NCI-H2171 treated with DMSO at 0.1 percent for 48 hours (cell line): ENCODE results near the gene TAF11.
"Not testable (repeated sequence)": the region's sequence is repeated elsewhere in the genome, so short reads cannot be mapped to it uniquely, and the experiment has no call there.

Experiments used
- DNase-seq: peaks from one replicate; lab custom pipeline; 2025; lab: John Stamatoyannopoulos, UW

The TAF11 gene

DNA sequence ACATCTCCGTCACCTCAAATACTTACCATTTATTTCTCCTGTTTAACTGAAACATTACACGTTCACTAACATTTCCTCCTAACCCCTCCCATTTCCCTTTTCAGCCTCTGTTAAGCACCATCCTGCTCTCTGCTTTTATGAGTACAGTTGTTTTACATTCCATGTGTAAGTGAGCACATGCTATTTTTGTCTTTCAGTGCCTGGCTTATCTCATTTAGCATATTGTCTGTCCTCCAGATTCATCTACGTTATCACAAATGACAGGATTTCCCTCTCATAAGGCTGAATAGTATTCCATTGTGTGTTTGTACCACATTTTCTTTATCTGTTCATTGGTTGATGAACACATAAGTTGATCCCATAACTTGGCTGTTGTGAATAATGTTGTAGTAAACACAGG, 22.7 kb downstream of the TAF11 start:
- DNase-seq = no peak

- no peak for DNase-seq
Measured at GRCh38 chr6:34864007-34864406, 23.8 kb downstream of the TAF11 start.

DNA sequence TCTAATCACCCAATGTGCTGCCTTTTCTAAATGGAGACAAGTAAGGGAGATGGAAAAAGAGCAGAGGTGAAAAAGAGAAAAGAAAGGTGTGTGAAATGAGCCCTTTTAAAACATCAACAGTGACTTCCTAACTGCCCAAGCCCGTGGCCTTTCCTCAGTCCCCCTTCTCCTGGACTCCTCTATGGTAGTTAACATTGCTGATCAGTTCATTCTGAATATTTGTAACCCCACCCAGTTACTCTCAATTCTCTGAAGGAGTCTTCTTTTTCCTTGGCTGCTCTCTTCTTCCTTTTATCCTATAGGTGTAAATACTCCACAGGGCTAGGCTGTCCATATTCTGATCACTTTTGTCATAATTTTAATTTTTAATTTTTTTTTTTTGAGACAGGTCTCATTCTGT, 27.1 kb downstream of the TAF11 start:
- no peak for DNase-seq

- no peak for DNase-seq
Measured at GRCh38 chr6:34859951-34860350, 27.9 kb downstream of the TAF11 start.

GRCh38 chr6:34858681-34859080, 29.2 kb downstream of the TAF11 start:
- DNase-seq = no peak

DNA sequence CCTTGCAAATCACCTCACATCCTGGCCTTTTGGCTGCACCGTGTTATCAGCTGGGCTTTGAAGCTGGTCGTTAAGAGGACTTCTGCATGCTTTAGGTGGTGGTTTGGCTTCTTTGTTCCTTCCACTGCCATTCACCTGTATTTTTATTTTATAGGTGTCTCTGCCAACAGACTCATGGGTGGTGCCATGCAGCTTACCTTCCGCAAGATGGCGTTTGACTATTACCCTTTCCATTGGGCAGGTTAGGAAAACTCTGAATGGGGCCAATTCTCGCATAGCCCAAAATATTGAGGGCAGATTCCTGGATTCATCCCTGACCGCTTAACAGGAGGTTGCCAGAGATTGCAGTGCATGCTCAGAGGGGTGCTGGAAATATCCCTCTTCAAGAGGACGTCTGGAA, 32.4 kb downstream of the TAF11 start:
- no peak for DNase-seq

- DNase-seq = no peak
Measured at GRCh38 chr6:34852406-34853085, 35.3 kb downstream of the TAF11 start.

DNA sequence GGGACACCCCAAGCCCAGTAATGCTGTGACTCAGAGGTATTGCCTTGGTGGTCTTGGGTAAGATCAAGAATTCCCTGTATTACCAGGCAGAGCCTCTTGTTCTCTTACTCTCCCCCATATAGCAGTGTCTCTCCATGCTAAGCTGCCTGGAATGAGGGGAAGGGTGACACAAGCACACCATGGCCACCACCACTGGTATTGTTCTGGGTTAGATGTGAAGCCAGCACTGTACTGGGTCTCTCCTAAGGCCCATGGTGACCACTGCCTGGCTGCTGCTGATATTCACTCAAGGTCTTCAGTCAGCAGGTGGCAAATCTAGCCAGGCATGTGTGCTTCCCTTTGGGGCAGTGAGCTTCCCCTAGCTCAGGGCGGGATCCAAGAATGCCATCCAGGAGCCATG, 36.5 kb downstream of the TAF11 start:
- no peak for DNase-seq

GRCh38 chr6:34849066-34849465, 38.8 kb downstream of the TAF11 start:
- not testable (repeated sequence) for DNase-seq

DNA sequence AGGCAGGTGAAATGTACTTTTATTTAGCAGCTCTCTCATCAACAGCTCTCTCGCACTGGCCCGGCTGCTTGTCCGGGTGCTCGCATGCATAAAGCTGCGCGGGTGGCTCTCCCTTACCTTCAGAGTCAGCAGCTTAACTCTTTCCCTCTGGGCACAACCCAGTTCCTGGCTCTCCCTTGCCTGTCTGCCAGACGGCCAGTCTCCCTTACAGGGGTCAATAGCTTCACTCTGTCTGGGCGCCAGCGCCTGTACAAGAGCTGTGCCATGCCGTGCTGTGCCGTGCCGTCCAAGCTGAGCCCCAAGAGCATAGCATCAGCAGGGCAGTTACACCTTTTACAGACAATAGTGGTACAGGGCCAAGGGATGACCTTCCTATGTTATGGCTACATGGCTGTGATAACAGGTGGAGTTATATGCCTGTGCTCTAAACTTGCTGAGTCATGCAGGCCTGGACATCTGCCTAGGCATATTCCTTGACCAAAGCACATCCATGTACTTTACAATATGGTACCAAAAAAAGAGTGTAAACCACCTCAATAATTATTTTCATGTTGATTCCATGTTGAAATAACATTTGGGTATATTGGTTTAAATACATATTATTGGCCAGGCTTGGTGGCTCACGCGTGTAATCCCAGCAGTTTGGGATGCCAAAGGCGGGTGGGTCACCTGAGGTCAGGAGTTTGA, 48.0 kb downstream of the TAF11 start:
- no peak for DNase-seq

DNA sequence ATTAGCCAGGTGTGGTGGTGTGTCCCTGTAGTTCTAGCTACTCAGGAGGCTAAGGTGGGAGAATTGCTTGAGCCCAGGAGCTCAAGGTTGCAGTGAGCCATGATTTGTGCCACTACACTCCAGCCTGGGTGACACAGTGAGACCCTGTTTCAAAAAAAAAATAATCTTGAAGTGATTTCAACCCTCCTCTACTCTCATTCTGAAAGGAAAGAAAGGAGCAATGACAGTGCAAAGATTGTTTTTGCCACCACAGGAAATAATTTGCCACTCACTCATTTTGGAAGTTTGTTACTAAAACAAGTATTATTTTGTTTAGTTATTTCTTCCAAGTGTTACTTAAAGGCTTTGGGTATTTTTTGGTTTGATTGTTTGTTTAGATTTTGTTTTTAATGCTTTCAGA, 50.3 kb downstream of the TAF11 start:
- no peak for DNase-seq

DNA sequence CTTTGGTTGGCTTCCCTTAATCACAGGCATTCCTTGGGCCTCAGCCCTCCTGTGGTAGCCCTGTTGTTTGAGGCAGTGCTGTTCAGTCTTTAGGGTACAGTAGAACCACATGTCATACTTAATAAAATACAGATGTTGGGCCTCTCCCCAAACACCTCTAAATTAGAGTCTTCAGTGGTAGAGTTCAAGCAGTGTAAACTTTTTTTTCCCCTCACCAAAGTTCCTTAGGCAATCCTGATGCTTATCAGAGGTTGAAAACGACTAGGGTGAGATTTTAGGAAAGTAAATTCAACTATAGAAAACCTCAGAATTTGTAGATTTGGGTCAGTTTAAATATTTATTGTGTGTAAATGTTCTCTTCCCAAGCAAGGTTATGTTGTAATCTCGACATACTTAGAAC, 51.4 kb downstream of the TAF11 start:
- no peak for DNase-seq

DNA sequence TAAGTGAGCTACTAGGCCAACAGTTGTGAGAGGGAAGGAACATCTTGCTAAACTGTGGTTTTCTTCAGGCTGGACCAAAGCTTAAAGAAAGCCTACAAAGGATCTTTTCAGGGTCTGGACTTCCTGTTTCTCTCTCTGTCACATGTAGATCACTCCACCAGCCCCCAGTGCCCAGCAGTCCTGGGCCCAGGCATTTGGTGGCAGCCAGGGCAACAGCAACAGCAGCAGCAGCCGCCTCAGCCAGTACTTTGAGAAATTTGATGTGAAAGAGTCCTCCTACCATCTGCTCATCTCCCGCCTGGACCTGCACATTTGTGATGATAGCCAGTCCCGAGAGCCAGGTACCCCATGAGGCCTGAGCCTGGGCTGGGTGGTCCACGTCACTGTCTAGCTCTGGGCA, 51.8 kb downstream of the TAF11 start:
- no peak for DNase-seq

- no peak for DNase-seq
Measured at GRCh38 chr6:34834789-34835518, 52.9 kb downstream of the TAF11 start.

GRCh38 chr6:34832942-34833341, 54.9 kb downstream of the TAF11 start:
- no peak for DNase-seq

DNA sequence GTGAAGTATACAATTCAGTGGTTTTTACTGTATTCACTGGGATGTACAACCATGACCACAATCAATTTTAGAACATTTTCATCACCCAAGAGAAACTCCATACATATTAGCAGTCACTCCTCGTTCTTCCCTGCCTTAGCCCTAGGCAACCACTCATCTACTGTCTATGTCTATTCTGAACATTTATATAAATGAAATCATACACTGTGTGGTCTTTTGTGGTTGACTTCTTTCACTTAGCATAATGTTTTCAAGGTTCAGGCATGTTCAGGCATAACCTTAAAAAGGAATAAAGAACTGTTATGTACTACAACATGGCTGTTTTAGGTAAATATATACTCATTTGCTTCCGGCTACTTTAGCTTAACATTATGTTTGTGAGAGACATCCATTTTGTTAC, 58.7 kb downstream of the TAF11 start:
- no peak for DNase-seq
